Colonic mucosa (tissue), 4 donors: Measurements from ENCODE around the gene CLEC2A. TPM values are rescaled to one million over a fixed set of nuclear protein-coding genes. Genes with fewer than 3 reads are reported as not detected.

Experiments used
- DNase-seq: peaks from one replicate; pipeline ENCODE4 v3.0.0-alpha.2; 2020
- H3K27ac ChIP-seq: fragments of 200-600 bp; one replicate; pipeline ENCODE4 v1.8.0; 2021
- H3K27me3 ChIP-seq: fragments of 200-600 bp; one replicate; pipeline ENCODE4 v1.8.0; 2021
- H3K36me3 ChIP-seq: fragments of 200-600 bp; one replicate; pipeline ENCODE4 v1.8.0; 2021
- H3K4me1 ChIP-seq: fragments of 200-600 bp; one replicate; pipeline ENCODE4 v1.8.0; 2021; ENCODE audit warnings: mild to moderate bottlenecking
- H3K4me3 ChIP-seq: fragments of 200-600 bp; one replicate; pipeline ENCODE4 v1.8.0; 2021
- H3K9ac ChIP-seq, 2 donors: one replicate each; pipeline ENCODE4 v1.7.0; 2013; ENCODE audit warnings: control low read depth in 2 of 2, low read depth in 2 of 2, low read length in 2 of 2
- H3K9me3 ChIP-seq: fragments of 200-600 bp; one replicate; pipeline ENCODE4 v1.8.0; 2021
- CTCF ChIP-seq: fragments of 200-600 bp; IDR thresholded peaks from one replicate; pipeline ENCODE4 v1.8.0; 2022; ENCODE audit warnings: antibody characterized with exemption, mild to moderate bottlenecking
- intact Hi-C: fragments of 100-400 bp; cut with DNase I; formaldehyde crosslinking; loops from one replicate; pipeline ENCODE4 v1.14.1; 2022
- total RNA-seq, 2 donors: library from RNA; stranded (reverse); fragmentation: NEBNext Ultra II Directional in 1 of 2; extraction: Animal tissue kit (Norgen Biotek cat#: 25700) in 1 of 2; gene quantifications; one replicate each; pipeline ENCODE4 v1.2.1, GENCODE V29; 2021
- donor health status: healthy.
- donor health status: DM: no; HTN: no; CAD: no.
- donor health status: DM: no; HTN: no; CAD: no.

The CLEC2A gene
- total RNA-seq, 2 donors from 2014 or later: not detected

- no peak for DNase-seq
- Histone ChIP-seq H3K4me3 (peak overlapping the region; percentile 23), H3K36me3 (no peaks in the 10 kb centered on the region), H3K27me3 (no peaks in the 10 kb centered on the region), H3K9ac (peak overlapping the region; percentile 41 to 64), H3K4me1 (no peaks in the 10 kb centered on the region), H3K9me3 (no peaks in the 10 kb centered on the region), H3K27ac (peak overlapping the region; percentile 50)
- intact Hi-C loops: no loop called here
- TF ChIP-seq CTCF: no peak
Measured at GRCh38 chr12:9866860-9867269, 65.3 kb downstream of the CLEC2A start.

DNA sequence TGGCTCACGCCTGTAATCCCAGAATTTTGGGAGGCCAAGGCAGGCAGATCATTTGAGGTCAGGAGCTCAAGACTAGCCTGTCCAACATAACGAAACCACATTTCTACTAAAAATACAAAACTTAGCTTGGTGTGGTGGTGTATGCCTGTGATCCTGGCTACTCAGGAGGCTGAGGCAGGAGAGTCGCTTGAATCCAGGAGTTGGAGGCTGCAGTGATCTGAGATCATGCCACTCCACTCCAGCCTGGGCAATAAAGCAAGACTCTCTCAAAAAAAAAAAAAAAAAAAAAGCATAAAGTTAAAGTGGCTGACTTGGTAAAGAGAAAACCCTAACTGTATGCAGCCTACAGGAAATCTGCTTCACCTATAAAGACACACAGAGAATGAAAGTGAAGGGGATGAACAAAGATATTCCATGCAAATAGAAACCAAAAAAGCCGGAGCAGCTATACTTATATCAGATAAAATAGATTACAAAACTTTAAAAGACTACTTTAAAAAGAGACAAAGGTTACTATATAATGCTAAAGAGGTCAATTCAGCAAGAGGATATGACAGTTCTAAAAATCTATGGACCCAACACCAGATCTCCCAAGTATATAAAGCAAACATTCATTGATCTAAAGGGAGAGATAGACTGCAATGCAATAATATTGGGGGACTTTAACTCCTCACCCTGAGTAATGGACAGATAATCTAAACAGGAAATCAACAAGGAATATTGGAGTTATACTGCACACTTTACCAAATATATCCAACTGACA, 67.1 kb downstream of the CLEC2A start:
- Histone ChIP-seq H3K4me1 (no peaks in the 10 kb centered on the region), H3K36me3 (no peaks in the 10 kb centered on the region), H3K27ac (peak overlapping the region; percentile 27), H3K27me3 (no peaks in the 10 kb centered on the region), H3K9ac (no peak overlapping the region), H3K9me3 (no peaks in the 10 kb centered on the region), H3K4me3 (peak overlapping the region; percentile 7)
- TF ChIP-seq CTCF: no peak
- intact Hi-C loops: no loop called here
- DNase-seq: no peak

Other genes with a start within 250 kb of the CLEC2A start
- gene CLECL1, start 199.3 kb downstream of the CLEC2A start, total RNA-seq: under 1 TPM in 1 of 2 donors, not detected in 1; 0.40 TPM
- 1 to 10 TPM; 1.4 to 3.2 TPM for gene CD69, start 171.5 kb downstream of the CLEC2A start, total RNA-seq
- gene KLRF1, start 104.9 kb downstream of the CLEC2A start, total RNA-seq: under 1 TPM; 0.40 to 0.61 TPM
- 1 to 10 TPM; 1.7 to 6.7 TPM for gene CLEC2B, start 63.0 kb downstream of the CLEC2A start, total RNA-seq
- not detected for gene KLRF2, start 50.9 kb downstream of the CLEC2A start, total RNA-seq
- gene CLEC12A, start 39.0 kb upstream of the CLEC2A start, total RNA-seq: under 1 TPM; 0.59 to 0.72 TPM
- gene CLEC1B, start 66.8 kb upstream of the CLEC2A start, total RNA-seq: not detected
- gene CLEC12B, start 78.3 kb upstream of the CLEC2A start, total RNA-seq: not detected
- gene CLEC9A, start 98.3 kb upstream of the CLEC2A start, total RNA-seq: under 1 TPM in 1 of 2 donors, not detected in 1; 0.47 TPM
- gene CLEC1A, start 166.6 kb upstream of the CLEC2A start, total RNA-seq: 1 to 10 TPM; 1.7 to 1.8 TPM
- gene CLEC7A, start 197.8 kb upstream of the CLEC2A start, total RNA-seq: 1 to 10 TPM; 1.1 to 6.8 TPM
- under 1 TPM; 0.20 to 0.77 TPM for gene OLR1, start 239.8 kb upstream of the CLEC2A start, total RNA-seq
- not detected for gene TMEM52B, start 246.7 kb upstream of the CLEC2A start, total RNA-seq